HEK293 (cell line): Measurements from ENCODE around the gene SLC33A1.

Experiments used
- BCL11B ChIP-seq: fragments of 450-650 bp; formaldehyde crosslinking; IDR thresholded peaks from 2 replicates; pipeline ENCODE4 v1.5.1; 2016; ENCODE audit warnings: low read depth, missing biosample characterization, missing genetic modification characterization
- GFI1B ChIP-seq: fragments of 450-650 bp; formaldehyde crosslinking; IDR thresholded peaks from 2 replicates; pipeline ENCODE4 v1.5.1; 2016; ENCODE audit warnings: missing biosample characterization, missing genetic modification characterization
- KLF16 ChIP-seq: fragments of 450-650 bp; formaldehyde crosslinking; IDR thresholded peaks from 2 replicates; pipeline ENCODE4 v1.5.1; 2017; ENCODE audit warnings: missing biosample characterization, missing genetic modification characterization
- MEIS1 ChIP-seq: sonication (generic); formaldehyde crosslinking; IDR thresholded peaks from 2 replicates; pipeline ENCODE4 v1.8.1; 2022; ENCODE audit warnings: missing genetic modification reagents, mild to moderate bottlenecking, borderline replicate concordance
- MYNN ChIP-seq: fragments of 450-650 bp; formaldehyde crosslinking; IDR thresholded peaks from 2 replicates; pipeline ENCODE4 v1.5.1; 2016; ENCODE audit warnings: missing biosample characterization, missing genetic modification characterization, borderline replicate concordance
- PRDM4 ChIP-seq: fragments of 450-650 bp; formaldehyde crosslinking; IDR thresholded peaks from 2 replicates; pipeline ENCODE4 v1.5.1; 2017; ENCODE audit warnings: missing biosample characterization, missing genetic modification characterization
- SALL2 ChIP-seq: fragments of 450-650 bp; formaldehyde crosslinking; IDR thresholded peaks from 2 replicates; pipeline ENCODE4 v1.5.0; 2017; ENCODE audit warnings: missing biosample characterization, mild to moderate bottlenecking, missing genetic modification characterization, borderline replicate concordance
- SCRT1 ChIP-seq: fragments of 450-650 bp; formaldehyde crosslinking; IDR thresholded peaks from 2 replicates; pipeline ENCODE4 v1.5.1; 2016; ENCODE audit warnings: missing biosample characterization, missing genetic modification characterization, borderline replicate concordance
- SP7 ChIP-seq: fragments of 450-650 bp; formaldehyde crosslinking; IDR thresholded peaks from 2 replicates; pipeline ENCODE4 v1.5.1; 2016; ENCODE audit warnings: missing biosample characterization, missing genetic modification characterization
- WT1 ChIP-seq: fragments of 450-650 bp; formaldehyde crosslinking; IDR thresholded peaks from 2 replicates; pipeline ENCODE4 v1.5.1; 2016; ENCODE audit warnings: missing biosample characterization, missing genetic modification characterization
- ZBTB11 ChIP-seq: fragments of 450-650 bp; formaldehyde crosslinking; conservative IDR thresholded peaks from 2 replicates; pipeline ENCODE4 v1.5.1; 2016; ENCODE audit warnings: low read depth, missing biosample characterization, missing genetic modification characterization
- ZBTB48 ChIP-seq: fragments of 450-650 bp; formaldehyde crosslinking; IDR thresholded peaks from 2 replicates; pipeline ENCODE4 v1.5.1; 2016; ENCODE audit warnings: missing biosample characterization, missing genetic modification characterization
- ZEB2 ChIP-seq: fragments of 450-650 bp; formaldehyde crosslinking; IDR thresholded peaks from 2 replicates; pipeline ENCODE4 v1.5.1; 2016; ENCODE audit warnings: missing biosample characterization, missing genetic modification characterization
- ZIC2 ChIP-seq: fragments of 450-650 bp; formaldehyde crosslinking; IDR thresholded peaks from 2 replicates; pipeline ENCODE4 v1.5.1; 2016; ENCODE audit warnings: missing biosample characterization, missing genetic modification characterization
- ZNF132 ChIP-seq: fragments of 450-650 bp; formaldehyde crosslinking; IDR thresholded peaks from 2 replicates; pipeline ENCODE4 v1.5.1; 2017; ENCODE audit warnings: missing biosample characterization, missing genetic modification characterization, borderline replicate concordance
- ZNF16 ChIP-seq: fragments of 450-650 bp; formaldehyde crosslinking; IDR thresholded peaks from 2 replicates; pipeline ENCODE4 v1.5.1; 2016; ENCODE audit warnings: low read depth, missing biosample characterization, missing genetic modification characterization
- ZNF174 ChIP-seq: fragments of 450-650 bp; formaldehyde crosslinking; IDR thresholded peaks from 2 replicates; pipeline ENCODE4 v1.5.0; 2017; ENCODE audit warnings: missing biosample characterization, mild to moderate bottlenecking, missing genetic modification characterization
- ZNF202 ChIP-seq: fragments of 450-650 bp; formaldehyde crosslinking; IDR thresholded peaks from 2 replicates; pipeline ENCODE4 v1.5.1; 2016; ENCODE audit warnings: missing biosample characterization, missing genetic modification characterization, borderline replicate concordance
- ZNF214 ChIP-seq: fragments of 450-650 bp; formaldehyde crosslinking; IDR thresholded peaks from 2 replicates; pipeline ENCODE4 v1.5.1; 2017; ENCODE audit warnings: missing biosample characterization, mild to moderate bottlenecking, missing genetic modification characterization, borderline replicate concordance
- ZNF248 ChIP-seq: fragments of 450-650 bp; formaldehyde crosslinking; IDR thresholded peaks from 2 replicates; pipeline ENCODE4 v1.5.1; 2017; ENCODE audit warnings: missing biosample characterization, missing genetic modification characterization
- ZNF362 ChIP-seq: fragments of 450-650 bp; formaldehyde crosslinking; IDR thresholded peaks from 2 replicates; pipeline ENCODE4 v1.5.1; 2016; ENCODE audit warnings: missing biosample characterization, missing genetic modification characterization
- ZNF366 ChIP-seq: fragments of 450-650 bp; formaldehyde crosslinking; conservative IDR thresholded peaks from 2 replicates; pipeline ENCODE4 v1.5.1; 2016; ENCODE audit warnings: missing biosample characterization, missing genetic modification characterization
- ZNF416 ChIP-seq: fragments of 450-650 bp; formaldehyde crosslinking; IDR thresholded peaks from 2 replicates; pipeline ENCODE4 v1.5.1; 2016; ENCODE audit warnings: missing biosample characterization, missing genetic modification characterization
- ZNF48 ChIP-seq: fragments of 450-650 bp; formaldehyde crosslinking; IDR thresholded peaks from 2 replicates; pipeline ENCODE4 v1.5.1; 2016; ENCODE audit warnings: missing biosample characterization, missing genetic modification characterization
- ZNF530 ChIP-seq: fragments of 450-650 bp; formaldehyde crosslinking; IDR thresholded peaks from 2 replicates; pipeline ENCODE4 v1.5.1; 2016; ENCODE audit warnings: low read depth, missing biosample characterization, missing genetic modification characterization
- ZNF555 ChIP-seq: fragments of 450-650 bp; formaldehyde crosslinking; conservative IDR thresholded peaks from 2 replicates; pipeline ENCODE4 v1.5.1; 2017; ENCODE audit warnings: missing biosample characterization, mild to moderate bottlenecking, missing genetic modification characterization, inconsistent platforms
- ZNF558 ChIP-seq: fragments of 450-650 bp; formaldehyde crosslinking; IDR thresholded peaks from 2 replicates; pipeline ENCODE4 v1.5.1; 2016; ENCODE audit warnings: missing biosample characterization, missing genetic modification characterization
- ZNF561 ChIP-seq: fragments of 450-650 bp; IDR thresholded peaks from 2 replicates; pipeline ENCODE4 v1.5.1; 2018; ENCODE audit warnings: missing biosample characterization, missing genetic modification characterization, borderline replicate concordance
- ZNF629 ChIP-seq: fragments of 450-650 bp; formaldehyde crosslinking; IDR thresholded peaks from 2 replicates; pipeline ENCODE4 v1.5.1; 2017; ENCODE audit warnings: missing biosample characterization, missing genetic modification characterization
- ZNF645 ChIP-seq: fragments of 450-650 bp; formaldehyde crosslinking; IDR thresholded peaks from 2 replicates; pipeline ENCODE4; 2016; ENCODE audit warnings: missing biosample characterization, missing genetic modification characterization
- ZNF747 ChIP-seq: fragments of 450-650 bp; formaldehyde crosslinking; IDR thresholded peaks from 2 replicates; pipeline ENCODE4 v1.5.1; 2016; ENCODE audit warnings: missing biosample characterization, missing genetic modification characterization
- ZNF76 ChIP-seq: fragments of 450-650 bp; formaldehyde crosslinking; IDR thresholded peaks from 2 replicates; pipeline ENCODE4; 2016; ENCODE audit warnings: low read depth, missing biosample characterization, missing genetic modification characterization, borderline replicate concordance
- ZSCAN23 ChIP-seq: fragments of 450-650 bp; formaldehyde crosslinking; IDR thresholded peaks from 2 replicates; pipeline ENCODE4 v1.5.1; 2016; ENCODE audit warnings: missing biosample characterization, missing genetic modification characterization

SLC33A1 gene

GRCh38 chr3:155854141-155854940 lies at the start of gene SLC33A1 (continued):
- TF ChIP-seq ZNF561 (tag by site-specific recombination) = peak; percentile 93
- TF ChIP-seq ZNF366 (tag by site-specific recombination) = no peak
- no peak; the same call in 1 of the 2 replicates for TF ChIP-seq ZIC2
- TF ChIP-seq ZSCAN23 (tag by site-specific recombination) = 0 out of 2 replicates have a peak, but pooled peaks have one; percentile 55
- TF ChIP-seq ZNF629 (tag by site-specific recombination) = peak; percentile 93
- no peak for TF ChIP-seq ZNF202 (tag by site-specific recombination)
- no peak for TF ChIP-seq MYNN (tag by site-specific recombination)
- no peak for TF ChIP-seq ZNF416 (tag by site-specific recombination)
- no peak for TF ChIP-seq SCRT1 (tag by site-specific recombination)
- no peak for TF ChIP-seq ZNF558 (tag by site-specific recombination)
- TF ChIP-seq MEIS1 (CRISPR knock-in tag) = no peak
- peak; percentile 96 for TF ChIP-seq ZEB2 (tag by site-specific recombination)
- 0 out of 2 replicates have a peak, but pooled peaks have one; percentile 73 for TF ChIP-seq GFI1B (tag by site-specific recombination)
- TF ChIP-seq ZNF530 = no peak
- TF ChIP-seq ZBTB48 = no peak
- no peak for TF ChIP-seq BCL11B (tag by site-specific recombination)
- no peak for TF ChIP-seq ZNF214 (tag by site-specific recombination)
- peak; percentile 97 for TF ChIP-seq KLF16 (tag by site-specific recombination)
- no peak for TF ChIP-seq SALL2 (tag by site-specific recombination)
- no peak for TF ChIP-seq ZNF747 (tag by site-specific recombination)
- TF ChIP-seq ZNF645 (tag by site-specific recombination) = no peak
- TF ChIP-seq ZNF362 (tag by site-specific recombination) = peak; percentile 96
- no peak for TF ChIP-seq ZNF174 (tag by site-specific recombination)
- no peak for TF ChIP-seq ZNF248 (tag by site-specific recombination)
- TF ChIP-seq ZBTB11 (tag by site-specific recombination) = peak; percentile 99
- TF ChIP-seq ZNF16 = no peak
- no peak for TF ChIP-seq ZNF48
- TF ChIP-seq PRDM4 = no peak
- TF ChIP-seq ZNF132 = no peak
- peak; percentile 94 for TF ChIP-seq SP7 (tag by site-specific recombination)
- peak; percentile 86; the same call in 1 of the 2 replicates for TF ChIP-seq ZNF76 (tag by site-specific recombination)
- no peak for TF ChIP-seq ZNF555
- TF ChIP-seq WT1 (tag by site-specific recombination) = peak; percentile 23; the same call in 1 of the 2 replicates
